GM23338 (cell line): Measurements from ENCODE around the gene DSC2.

ENCODE experiments used
- CREB1 ChIP-seq: fragments of 250-450 bp; sonication (Bioruptor Pico); IDR thresholded peaks from 2 replicates; pipeline ENCODE4 v1.5.0; 2020; ENCODE audit warnings: low read depth, mild to moderate bottlenecking, moderate library complexity
- CTCF ChIP-seq, 2 experiments: fragments of 200-600 bp in 1 of 2; sonication (generic) in 1 of 2; conservative IDR thresholded peaks; 2 replicates each; pipeline versions ENCODE4 v1.5.1 to v1.6.1; 2016 to 2017; ENCODE audit warnings: antibody characterized with exemption in 2 of 2, low read depth in 2 of 2, mild to moderate bottlenecking in 2 of 2, moderate library complexity in 1 of 2
- EZH2 ChIP-seq: fragments of 200-600 bp; sonication (generic); IDR thresholded peaks from one replicate; pipeline ENCODE4 v1.8.0; 2017; ENCODE audit warnings: antibody characterized with exemption, mild to moderate bottlenecking, low read depth; ENCODE audit not compliant: unreplicated experiment
- EZH2phosphoT487 ChIP-seq: fragments of 200-600 bp; sonication (generic); IDR thresholded peaks from one replicate; pipeline ENCODE4 v1.8.1; 2018; ENCODE audit warnings: antibody characterized with exemption; ENCODE audit not compliant: unreplicated experiment
- JUNB ChIP-seq: IDR thresholded peaks from one replicate; pipeline ENCODE4 v1.6.1; 2016; ENCODE audit warnings: antibody characterized with exemption; ENCODE audit not compliant: unreplicated experiment
- NANOG ChIP-seq: IDR thresholded peaks from 2 replicates; pipeline ENCODE4 v1.6.1; 2016; ENCODE audit warnings: antibody characterized with exemption, borderline replicate concordance
- POLR2AphosphoS5 ChIP-seq: IDR thresholded peaks from 2 replicates; pipeline ENCODE4 v1.6.1; 2016; ENCODE audit warnings: antibody characterized with exemption, low read depth
- REST ChIP-seq: IDR thresholded peaks from one replicate; pipeline ENCODE4 v1.6.1; 2018; ENCODE audit warnings: antibody characterized with exemption; ENCODE audit not compliant: unreplicated experiment
- ZNF114 ChIP-seq: fragments of 250-450 bp; sonication (Bioruptor Pico); IDR thresholded peaks from 2 replicates; pipeline ENCODE4 v1.5.0; 2020; ENCODE audit warnings: mild to moderate bottlenecking, moderate library complexity
- TF ChIP-seq, protein P1 (sequence below): IDR thresholded peaks from 2 replicates; pipeline ENCODE4 v1.6.1; 2016; ENCODE audit warnings: antibody characterized with exemption

DNA sequence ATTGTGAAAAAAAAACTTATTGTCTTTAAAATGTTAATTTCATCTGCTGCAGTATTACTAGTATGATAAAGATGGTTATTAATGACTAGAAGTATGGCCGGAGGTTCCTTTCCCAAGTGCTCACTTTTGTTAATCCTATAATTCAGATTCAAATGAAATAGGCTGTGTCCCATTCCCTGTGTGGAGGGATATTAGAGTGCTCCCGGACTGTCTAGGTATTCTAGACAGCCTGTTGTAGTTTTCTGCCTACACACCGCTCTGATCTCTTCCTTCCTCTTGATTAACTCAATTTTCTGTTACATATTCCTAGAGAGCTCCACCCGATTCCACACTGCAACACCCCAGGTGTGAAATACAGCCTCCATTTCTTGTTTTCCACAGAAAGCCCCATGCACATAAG lies 44.3 kb downstream of the DSC2 start:
- no peak for TF ChIP-seq CTCF (conservative IDR thresholded peaks at IDR 0.05; ENCODE audit: low read depth in 2 of 2)
- TF ChIP-seq NANOG = no peak
- TF ChIP-seq EZH2 = no peak
- TF ChIP-seq POLR2AphosphoS5 = no peak
- no peak for TF ChIP-seq REST
- TF ChIP-seq ZNF114 (CRISPR knock-in tag) = no peak
- TF ChIP-seq JUNB = no peak
- no peak for TF ChIP-seq CREB1 (CRISPR knock-in tag)
- TF ChIP-seq EZH2phosphoT487 = no peak
- TF ChIP-seq, protein P1, sequence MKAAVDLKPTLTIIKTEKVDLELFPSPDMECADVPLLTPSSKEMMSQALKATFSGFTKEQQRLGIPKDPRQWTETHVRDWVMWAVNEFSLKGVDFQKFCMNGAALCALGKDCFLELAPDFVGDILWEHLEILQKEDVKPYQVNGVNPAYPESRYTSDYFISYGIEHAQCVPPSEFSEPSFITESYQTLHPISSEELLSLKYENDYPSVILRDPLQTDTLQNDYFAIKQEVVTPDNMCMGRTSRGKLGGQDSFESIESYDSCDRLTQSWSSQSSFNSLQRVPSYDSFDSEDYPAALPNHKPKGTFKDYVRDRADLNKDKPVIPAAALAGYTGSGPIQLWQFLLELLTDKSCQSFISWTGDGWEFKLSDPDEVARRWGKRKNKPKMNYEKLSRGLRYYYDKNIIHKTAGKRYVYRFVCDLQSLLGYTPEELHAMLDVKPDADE = no peak
